ENCODE results near the gene THAP4.

- TF ChIP-seq CTCF (IDR thresholded peaks at IDR 0.05; ENCODE audit: borderline replicate concordance, extremely low read depth, low read length, poor library complexity, severe bottlenecking) = no peak
- no peak for TF ChIP-seq EZH2 (IDR thresholded peaks at IDR 0.05; ENCODE audit: borderline replicate concordance, low read depth, low read length, severe bottlenecking)
Measured at GRCh38 chr2:241577413-241578122, 59.4 kb downstream of the THAP4 start.

Data from DND-41 (cell line).